SK-N-SH (cell line): ENCODE results near the gene ZRANB3.

ENCODE experiments used
- EP300 ChIP-seq, 2 experiments: IDR thresholded peaks; 2 replicates each; pipeline versions ENCODE4 v1.4.0 to v1.6.1; 2012; ENCODE audit warnings: borderline replicate concordance in 1 of 2, low read depth in 1 of 2, low read length in 1 of 2
- FOXJ3 ChIP-seq: sonication (generic); formaldehyde crosslinking; IDR thresholded peaks from 2 replicates; pipeline ENCODE4 v1.5.1; 2020; ENCODE audit warnings: mild to moderate bottlenecking, missing genetic modification reagents
- FOXM1 ChIP-seq: IDR thresholded peaks from 2 replicates; pipeline ENCODE4 v1.4.0; 2012; ENCODE audit warnings: low read depth, mild to moderate bottlenecking
- JUND ChIP-seq: IDR thresholded peaks from 2 replicates; pipeline ENCODE4 v1.4.0; 2012
- MXI1 ChIP-seq: IDR thresholded peaks from 2 replicates; pipeline ENCODE4 v1.6.1; 2012; ENCODE audit warnings: mild to moderate bottlenecking, low read depth, low read length, improper control_type of control experiment
- POLR2AphosphoS5 ChIP-seq: IDR thresholded peaks from 2 replicates; pipeline ENCODE4 v1.6.1; 2012; ENCODE audit warnings: low read depth, low read length
- RAD21 ChIP-seq: IDR thresholded peaks from 2 replicates; pipeline ENCODE4 v1.6.1; 2012; ENCODE audit warnings: mild to moderate bottlenecking, low read length
- SIN3A ChIP-seq: IDR thresholded peaks from 2 replicates; pipeline ENCODE4 v1.6.1; 2012; ENCODE audit warnings: low read depth, mild to moderate bottlenecking, low read length, moderate library complexity, borderline replicate concordance
- SMC3 ChIP-seq: IDR thresholded peaks from 2 replicates; pipeline ENCODE4 v1.6.1; 2012; ENCODE audit warnings: low read depth, low read length, improper control_type of control experiment
- TCF12 ChIP-seq: IDR thresholded peaks from 2 replicates; pipeline ENCODE4 v1.4.0; 2012
- YY1 ChIP-seq: IDR thresholded peaks from 2 replicates; pipeline ENCODE4 v1.4.0; 2012; ENCODE audit warnings: low read depth, mild to moderate bottlenecking
- TF ChIP-seq, protein P1 (sequence below): fragments of 200-600 bp; sonication (generic); IDR thresholded peaks from 2 replicates; pipeline ENCODE4 v1.6.1; 2017; ENCODE audit warnings: antibody characterized with exemption, mild to moderate bottlenecking, moderate library complexity
- TF ChIP-seq, protein P2 (sequence below): IDR thresholded peaks from 2 replicates; pipeline ENCODE4 v1.4.0; 2012; ENCODE audit warnings: low read depth, borderline replicate concordance
- TF ChIP-seq, protein P3 (sequence below): IDR thresholded peaks from 2 replicates; pipeline ENCODE4 v1.4.0; 2012; ENCODE audit warnings: low read depth, borderline replicate concordance

DNA sequence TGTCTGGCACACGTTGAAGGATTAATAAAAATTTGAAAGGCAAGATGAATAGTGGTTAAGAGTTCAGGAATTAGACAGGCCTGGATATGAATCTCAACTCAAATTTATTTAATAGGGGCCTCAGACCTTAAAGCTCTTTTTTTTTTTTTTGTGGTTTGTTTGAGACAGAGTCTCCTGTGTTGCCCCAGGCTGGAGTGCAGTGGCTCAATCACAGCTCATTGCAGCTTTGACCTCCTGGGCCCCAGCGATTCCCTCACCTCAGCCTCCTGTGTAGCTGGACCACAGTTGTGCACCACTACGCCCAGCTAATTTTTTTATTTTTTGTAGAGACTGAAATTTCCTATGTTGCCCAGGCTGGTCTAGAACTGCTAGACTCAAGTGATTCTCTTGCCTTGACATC lies 3.0 kb downstream of the ZRANB3 start:
- TF ChIP-seq, protein P1, sequence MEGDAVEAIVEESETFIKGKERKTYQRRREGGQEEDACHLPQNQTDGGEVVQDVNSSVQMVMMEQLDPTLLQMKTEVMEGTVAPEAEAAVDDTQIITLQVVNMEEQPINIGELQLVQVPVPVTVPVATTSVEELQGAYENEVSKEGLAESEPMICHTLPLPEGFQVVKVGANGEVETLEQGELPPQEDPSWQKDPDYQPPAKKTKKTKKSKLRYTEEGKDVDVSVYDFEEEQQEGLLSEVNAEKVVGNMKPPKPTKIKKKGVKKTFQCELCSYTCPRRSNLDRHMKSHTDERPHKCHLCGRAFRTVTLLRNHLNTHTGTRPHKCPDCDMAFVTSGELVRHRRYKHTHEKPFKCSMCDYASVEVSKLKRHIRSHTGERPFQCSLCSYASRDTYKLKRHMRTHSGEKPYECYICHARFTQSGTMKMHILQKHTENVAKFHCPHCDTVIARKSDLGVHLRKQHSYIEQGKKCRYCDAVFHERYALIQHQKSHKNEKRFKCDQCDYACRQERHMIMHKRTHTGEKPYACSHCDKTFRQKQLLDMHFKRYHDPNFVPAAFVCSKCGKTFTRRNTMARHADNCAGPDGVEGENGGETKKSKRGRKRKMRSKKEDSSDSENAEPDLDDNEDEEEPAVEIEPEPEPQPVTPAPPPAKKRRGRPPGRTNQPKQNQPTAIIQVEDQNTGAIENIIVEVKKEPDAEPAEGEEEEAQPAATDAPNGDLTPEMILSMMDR, result no peak
- no peak for TF ChIP-seq POLR2AphosphoS5
- TF ChIP-seq RAD21, result no peak
- TF ChIP-seq SMC3, result no peak
- no peak for TF ChIP-seq JUND
- TF ChIP-seq, protein P2, sequence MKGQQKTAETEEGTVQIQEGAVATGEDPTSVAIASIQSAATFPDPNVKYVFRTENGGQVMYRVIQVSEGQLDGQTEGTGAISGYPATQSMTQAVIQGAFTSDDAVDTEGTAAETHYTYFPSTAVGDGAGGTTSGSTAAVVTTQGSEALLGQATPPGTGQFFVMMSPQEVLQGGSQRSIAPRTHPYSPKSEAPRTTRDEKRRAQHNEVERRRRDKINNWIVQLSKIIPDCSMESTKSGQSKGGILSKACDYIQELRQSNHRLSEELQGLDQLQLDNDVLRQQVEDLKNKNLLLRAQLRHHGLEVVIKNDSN, result no peak
- no peak for TF ChIP-seq FOXM1
- TF ChIP-seq EP300 (IDR thresholded peaks at IDR 0.05; ENCODE audit: borderline replicate concordance in 1 of 2, low read depth in 1 of 2, low read length in 1 of 2), result no peak
- no peak for TF ChIP-seq TCF12
- TF ChIP-seq, protein P3, sequence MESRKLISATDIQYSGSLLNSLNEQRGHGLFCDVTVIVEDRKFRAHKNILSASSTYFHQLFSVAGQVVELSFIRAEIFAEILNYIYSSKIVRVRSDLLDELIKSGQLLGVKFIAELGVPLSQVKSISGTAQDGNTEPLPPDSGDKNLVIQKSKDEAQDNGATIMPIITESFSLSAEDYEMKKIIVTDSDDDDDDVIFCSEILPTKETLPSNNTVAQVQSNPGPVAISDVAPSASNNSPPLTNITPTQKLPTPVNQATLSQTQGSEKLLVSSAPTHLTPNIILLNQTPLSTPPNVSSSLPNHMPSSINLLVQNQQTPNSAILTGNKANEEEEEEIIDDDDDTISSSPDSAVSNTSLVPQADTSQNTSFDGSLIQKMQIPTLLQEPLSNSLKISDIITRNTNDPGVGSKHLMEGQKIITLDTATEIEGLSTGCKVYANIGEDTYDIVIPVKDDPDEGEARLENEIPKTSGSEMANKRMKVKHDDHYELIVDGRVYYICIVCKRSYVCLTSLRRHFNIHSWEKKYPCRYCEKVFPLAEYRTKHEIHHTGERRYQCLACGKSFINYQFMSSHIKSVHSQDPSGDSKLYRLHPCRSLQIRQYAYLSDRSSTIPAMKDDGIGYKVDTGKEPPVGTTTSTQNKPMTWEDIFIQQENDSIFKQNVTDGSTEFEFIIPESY, result no peak
- no peak for TF ChIP-seq FOXJ3 (CRISPR knock-in tag)
- TF ChIP-seq MXI1, result no peak
- no peak for TF ChIP-seq SIN3A
- TF ChIP-seq YY1, result no peak
